Measurements from ENCODE around the gene DNAJA3.

DNA sequence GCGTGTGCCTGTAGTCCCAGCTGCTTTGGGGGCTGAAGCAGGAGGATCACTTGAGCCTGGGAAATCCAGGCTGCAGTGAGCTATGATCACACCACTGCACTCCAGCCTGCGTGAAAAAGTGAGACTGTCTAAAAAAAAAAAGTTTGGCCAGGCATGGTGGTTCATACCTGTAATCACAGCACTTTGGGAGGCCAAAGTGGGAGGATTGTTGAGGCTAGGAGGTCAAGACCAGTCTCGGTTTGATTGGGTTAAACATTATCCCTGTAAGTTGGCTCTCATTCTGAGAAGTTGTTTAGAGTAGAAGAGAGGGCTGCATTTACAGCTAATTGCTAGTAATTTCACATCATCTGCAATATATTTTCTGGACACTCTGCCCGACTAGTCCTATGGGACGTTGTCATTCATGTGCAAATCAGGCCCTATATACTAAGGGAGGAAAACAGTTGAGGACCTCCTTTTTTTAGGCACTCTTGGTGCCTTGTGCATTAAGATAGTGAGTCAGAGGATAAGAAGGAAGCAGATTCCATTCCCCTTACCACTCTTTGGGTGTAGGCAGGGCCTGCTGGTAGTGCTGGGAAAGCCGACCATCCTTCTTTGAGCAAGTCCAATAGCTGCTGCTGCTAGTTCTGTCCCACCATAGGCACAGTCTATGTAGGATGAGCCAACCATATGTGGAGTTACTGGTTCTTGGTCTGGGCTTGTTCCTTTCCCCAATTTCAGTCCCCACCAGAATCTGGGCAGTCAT, 69.2 kb downstream of the DNAJA3 start:
- TF ChIP-seq CTCF (IDR thresholded peaks at IDR 0.05; ENCODE audit: insufficient read depth, low read depth, low read length) (no peak), EZH2 (IDR thresholded peaks at IDR 0.05; ENCODE audit: insufficient read depth, low read length) (no peak)
